Rectal smooth muscle tissue (tissue), 1 donor: Measurements from ENCODE around the gene ICOSLG.
"Not testable (repeated sequence)": the region's sequence is repeated elsewhere in the genome, so short reads cannot be mapped to it uniquely, and the experiment has no call there.

ENCODE experiments used
- H3K27ac ChIP-seq: one replicate; pipeline ENCODE4 v1.7.0; 2013; ENCODE audit warnings: low read depth, low read length, inconsistent platforms
- H3K27me3 ChIP-seq: one replicate; pipeline ENCODE4 v1.7.0; 2013; ENCODE audit warnings: low read length; ENCODE audit not compliant: control insufficient read depth, insufficient read depth
- H3K36me3 ChIP-seq: one replicate; pipeline ENCODE4 v1.7.0; 2013; ENCODE audit warnings: low read length; ENCODE audit not compliant: control insufficient read depth, insufficient read depth
- H3K4me1 ChIP-seq: one replicate; pipeline ENCODE4 v1.7.0; 2013; ENCODE audit warnings: low read length; ENCODE audit not compliant: control insufficient read depth, insufficient read depth
- H3K4me3 ChIP-seq: one replicate; pipeline ENCODE4 v1.7.0; 2013; ENCODE audit warnings: low read length
- H3K9ac ChIP-seq: one replicate; pipeline ENCODE4 v1.7.0; 2013; ENCODE audit warnings: low read length

Gene ICOSLG

GRCh38 chr21:44261675-44262295 lies 21.0 kb upstream of the ICOSLG start, which contains the start of gene DNMT3L:
Gene DNMT3L (minus strand): TSS chr21:44261897. CDS start chr21:44261259, 638 bp downstream.
- Histone ChIP-seq H3K9ac (no peak within 1 kb of the TSS), H3K36me3 (no peaks in the 10 kb centered on the region), H3K27me3 (no peaks in the 10 kb centered on the region), H3K27ac (no peak within 1 kb of the TSS), H3K4me3 (no peak within 1 kb of the TSS), H3K4me1 (no peaks in the 10 kb centered on the region)

GRCh38 chr21:44260791-44261631 lies 20.3 kb upstream of the ICOSLG start:
- no peak overlapping the region for H3K27ac ChIP-seq
- no peaks in the 10 kb centered on the region for H3K27me3 ChIP-seq
- H3K4me1 ChIP-seq, result no peaks in the 10 kb centered on the region
- no peak overlapping the region for H3K4me3 ChIP-seq
- H3K9ac ChIP-seq, result no peak overlapping the region
- no peaks in the 10 kb centered on the region for H3K36me3 ChIP-seq

DNA sequence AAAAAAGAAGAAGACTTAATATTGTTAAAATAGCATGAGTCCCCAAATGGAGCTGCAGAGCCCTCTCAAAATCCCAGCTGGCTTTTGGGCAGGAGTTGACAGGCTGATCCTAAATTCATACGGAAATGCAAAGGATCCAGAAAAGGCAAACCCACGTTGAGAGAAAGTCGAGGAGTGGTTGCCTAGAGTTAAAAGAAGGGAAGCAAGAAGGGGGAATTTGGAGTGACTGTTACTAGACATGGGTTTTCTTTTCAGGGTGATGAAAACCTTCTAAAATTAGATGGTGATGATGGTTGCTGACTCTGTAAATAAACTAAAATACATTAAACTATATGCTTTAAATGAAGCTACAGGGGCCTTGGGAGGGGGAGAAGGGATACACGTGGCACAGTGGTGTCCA lies 19.3 kb upstream of the ICOSLG start:
- Histone ChIP-seq H3K27ac (no peak overlapping the region), H3K4me3 (no peak overlapping the region), H3K9ac (no peak overlapping the region), H3K27me3 (no peaks in the 10 kb centered on the region), H3K36me3 (no peaks in the 10 kb centered on the region), H3K4me1 (no peaks in the 10 kb centered on the region)

- Histone ChIP-seq H3K27ac (no peak overlapping the region), H3K9ac (no peak overlapping the region), H3K27me3 (no peaks in the 10 kb centered on the region), H3K36me3 (no peaks in the 10 kb centered on the region), H3K4me3 (no peak overlapping the region), H3K4me1 (no peaks in the 10 kb centered on the region)
These were observed 18.5 kb upstream of the ICOSLG start for GRCh38 chr21:44259082-44259705.

DNA sequence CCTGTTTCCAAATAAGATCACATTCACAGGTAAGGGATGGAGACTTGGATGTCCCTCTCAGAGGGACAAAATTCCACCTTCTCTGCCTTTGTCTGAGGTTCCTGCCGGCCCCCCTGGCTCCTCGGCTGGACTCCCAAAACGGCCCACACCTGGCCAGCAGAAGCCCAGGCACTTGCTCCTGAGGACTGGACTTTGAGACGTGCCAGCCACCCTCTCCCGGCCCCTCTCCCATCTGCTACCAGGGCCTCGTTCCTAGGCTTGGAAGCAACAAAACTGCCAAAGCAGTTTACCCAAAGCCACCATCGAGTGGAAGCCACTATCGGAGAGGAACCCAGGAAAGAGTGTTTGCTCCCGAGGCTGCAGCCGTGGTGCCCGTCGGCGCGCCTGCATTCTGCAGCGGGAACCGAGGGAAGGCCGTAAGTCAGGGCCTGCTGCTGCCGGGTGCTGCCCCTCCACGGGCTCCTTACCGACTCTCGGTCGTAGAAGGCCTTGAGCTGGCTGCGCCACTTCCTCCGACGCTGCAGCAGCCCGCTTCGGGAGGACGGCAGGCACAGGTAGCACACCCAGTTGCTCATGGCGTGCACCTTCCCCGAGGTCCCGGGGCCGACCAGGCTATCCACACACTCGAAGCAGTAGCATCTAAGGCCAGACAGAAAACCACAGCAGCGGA lies 17.4 kb upstream of the ICOSLG start:
- H3K27ac ChIP-seq, result no peak overlapping the region
- no peak overlapping the region for H3K9ac ChIP-seq
- H3K27me3 ChIP-seq, result no peaks in the 10 kb centered on the region
- no peak overlapping the region for H3K4me3 ChIP-seq
- no peaks in the 10 kb centered on the region for H3K36me3 ChIP-seq
- H3K4me1 ChIP-seq, result no peaks in the 10 kb centered on the region

DNA sequence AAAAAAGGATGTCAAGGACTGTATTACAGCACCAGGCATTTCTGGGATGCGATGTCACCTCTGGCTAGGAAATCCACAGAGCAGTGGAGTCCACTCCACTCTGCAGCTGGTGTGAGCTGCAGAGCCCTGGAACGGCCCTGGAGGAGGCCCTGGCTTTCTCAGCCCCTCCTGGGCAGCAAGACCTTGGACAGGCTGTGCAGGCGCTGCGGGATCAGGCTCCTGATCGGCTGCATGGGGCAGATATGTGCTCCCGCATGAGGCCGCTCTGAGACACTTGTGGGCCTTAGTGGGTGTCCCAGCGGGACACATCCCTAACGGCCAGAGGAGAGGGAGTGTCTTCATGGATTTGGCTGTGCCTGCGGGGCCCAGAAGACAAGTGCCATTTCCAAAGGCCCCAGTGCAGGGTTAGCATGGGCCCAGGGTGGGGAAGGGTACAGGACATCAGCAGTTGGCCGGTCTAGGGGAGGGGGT lies 14.8 kb upstream of the ICOSLG start:
- H3K9ac ChIP-seq, result no peak overlapping the region
- no peaks in the 10 kb centered on the region for H3K4me1 ChIP-seq
- H3K36me3 ChIP-seq, result no peaks in the 10 kb centered on the region
- no peak overlapping the region for H3K4me3 ChIP-seq
- no peak overlapping the region for H3K27ac ChIP-seq
- H3K27me3 ChIP-seq, result no peaks in the 10 kb centered on the region

GRCh38 chr21:44253832-44254710 lies 13.3 kb upstream of the ICOSLG start:
- H3K27ac ChIP-seq, result no peak overlapping the region
- H3K27me3 ChIP-seq, result no peaks in the 10 kb centered on the region
- no peak overlapping the region for H3K9ac ChIP-seq
- H3K4me1 ChIP-seq, result no peaks in the 10 kb centered on the region
- no peak overlapping the region for H3K4me3 ChIP-seq
- no peaks in the 10 kb centered on the region for H3K36me3 ChIP-seq

GRCh38 chr21:44249204-44250037 lies 8.7 kb upstream of the ICOSLG start:
- H3K9ac ChIP-seq, H3K27ac ChIP-seq, H3K4me1 ChIP-seq, H3K27me3 ChIP-seq, H3K4me3 ChIP-seq, H3K36me3 ChIP-seq: not testable (repeated sequence)

DNA sequence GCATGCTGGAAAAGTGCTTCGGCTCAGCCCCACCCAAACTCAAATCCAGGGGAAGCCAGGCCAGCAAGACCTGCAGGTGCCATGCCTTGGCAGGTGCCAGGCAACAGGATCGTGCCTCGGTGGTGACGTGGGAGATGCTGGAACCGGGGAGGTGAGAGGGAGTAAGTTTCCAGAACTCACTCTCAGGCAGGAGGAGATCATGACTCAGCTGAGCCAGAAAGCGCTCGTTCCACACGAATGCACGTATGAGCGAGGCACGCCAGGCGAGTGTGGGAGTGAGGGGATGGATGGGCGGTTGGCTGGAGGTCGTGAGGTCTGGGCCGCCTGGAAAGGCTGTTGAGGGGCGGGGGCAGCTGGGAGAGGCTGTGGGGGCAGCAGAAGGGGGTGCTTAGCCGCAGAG lies 7.2 kb upstream of the ICOSLG start:
- not testable (repeated sequence) for H3K4me3 ChIP-seq, H3K27ac ChIP-seq, H3K36me3 ChIP-seq, H3K27me3 ChIP-seq, H3K9ac ChIP-seq, H3K4me1 ChIP-seq

GRCh38 chr21:44243980-44244379 lies 3.2 kb upstream of the ICOSLG start:
- H3K4me1 ChIP-seq, H3K9ac ChIP-seq: not testable (repeated sequence)

GRCh38 chr21:44241281-44241680 lies 538 bp upstream of the ICOSLG start:
- not testable (repeated sequence) for H3K4me1 ChIP-seq, H3K27me3 ChIP-seq, H3K9ac ChIP-seq

More at GRCh38 chr21:44243980-44244379, 3.2 kb upstream of the ICOSLG start:
- not testable (repeated sequence) for H3K27me3 ChIP-seq, H3K36me3 ChIP-seq, H3K4me3 ChIP-seq, H3K27ac ChIP-seq

More at GRCh38 chr21:44241281-44241680, 538 bp upstream of the ICOSLG start:
- H3K27ac ChIP-seq, H3K4me3 ChIP-seq, H3K36me3 ChIP-seq: not testable (repeated sequence)
